T-helper 22 cell (primary cell): ENCODE measurements around the gene RHOA.
A peak's percentile ranks its signal among the peaks of the same experiment; 100 is the strongest.

Source experiments
- DNase-seq: peaks from one replicate; pipeline ENCODE4 v3.0.0-alpha.2; 2020; ENCODE audit warnings: low read depth

RHOA gene

GRCh38 chr3:49411968-49412631, at the start of gene RHOA, which contains the start of gene TCTA:
RHOA (minus strand) TSS chr3:49411976; CDS start chr3:49375589, 36,387 bp downstream.
TCTA (plus strand) TSS chr3:49412423; CDS start chr3:49412427, 4 bp downstream.
- peak; percentile 98 for DNase-seq

DNA sequence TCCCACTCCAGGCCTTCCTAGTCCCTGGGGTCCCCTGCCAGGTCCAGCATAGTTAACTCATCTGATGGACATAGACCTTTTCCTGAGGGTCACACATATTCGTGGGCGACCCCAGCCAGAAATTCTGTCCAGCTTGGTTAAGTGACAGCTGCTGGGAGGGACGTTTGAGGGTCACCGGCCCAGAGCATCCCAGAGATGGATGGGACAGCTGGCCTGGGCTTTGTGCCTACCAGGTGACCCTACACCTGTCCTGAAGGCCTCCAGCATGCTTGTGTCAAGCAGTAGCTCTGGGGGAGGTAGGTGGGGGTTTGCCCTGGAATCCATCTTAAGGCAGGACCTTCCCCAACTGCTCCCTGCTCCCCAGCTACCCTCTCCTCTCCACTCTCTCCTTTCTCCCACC, 49.2 kb upstream of the RHOA start:
- no peak for DNase-seq

DNA sequence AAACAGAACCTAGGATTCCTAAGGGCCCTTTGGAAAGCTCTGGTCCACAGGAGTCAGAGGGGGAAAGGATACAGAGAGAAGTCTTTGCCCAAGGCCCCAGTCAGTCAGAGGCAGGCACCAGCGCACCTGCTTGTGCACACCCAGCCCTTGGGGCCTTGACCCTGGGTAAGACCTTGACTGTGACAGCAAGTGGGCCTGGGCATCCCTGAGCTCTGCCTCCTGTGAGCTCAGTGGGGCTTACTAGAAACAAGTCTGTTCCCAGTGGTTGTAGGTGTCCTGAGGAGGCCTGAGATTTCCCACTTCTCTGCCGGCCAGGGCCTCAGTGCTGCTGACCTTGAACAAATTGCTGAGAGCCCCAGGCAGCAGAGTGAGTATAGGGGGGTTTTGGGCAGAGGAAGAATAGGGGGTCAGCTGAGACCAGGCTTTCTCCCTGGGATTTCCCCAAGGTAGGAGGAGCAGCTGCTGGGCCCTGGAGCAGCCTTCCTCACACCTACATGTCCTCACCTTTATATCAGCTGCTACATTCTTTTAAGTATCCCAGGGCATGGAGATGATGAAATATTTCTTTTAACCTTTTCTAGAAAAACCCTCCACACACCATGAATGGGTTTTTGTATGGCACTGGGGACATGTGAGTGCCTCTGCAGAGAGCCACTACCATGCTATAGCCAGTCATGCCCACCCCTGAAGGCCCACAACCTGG, 48.6 kb upstream of the RHOA start:
- DNase-seq = no peak

- no peak for DNase-seq
Observed at GRCh38 chr3:49456466-49456865, 44.7 kb upstream of the RHOA start.

GRCh38 chr3:49454898-49455681, 43.3 kb upstream of the RHOA start:
- no peak for DNase-seq

DNA sequence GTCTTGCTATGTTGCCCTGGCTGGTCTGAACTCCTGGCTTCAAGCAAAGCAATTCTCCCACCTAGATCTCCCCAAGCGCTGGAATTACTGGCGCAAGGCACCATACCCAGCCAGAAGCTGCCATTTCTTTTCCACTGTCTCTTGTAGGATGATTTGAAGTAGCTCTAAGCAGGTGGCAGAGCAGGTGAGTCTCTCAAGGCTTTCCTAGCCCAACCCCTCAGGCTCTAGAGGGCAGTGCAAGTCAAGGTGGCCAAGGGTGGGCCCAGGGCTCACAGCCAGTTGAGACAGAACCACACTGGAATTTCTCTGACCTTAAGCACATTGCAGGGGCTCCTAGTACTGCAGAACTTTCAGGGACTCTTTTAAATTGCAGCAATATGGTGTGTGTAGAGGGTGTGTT, 42.7 kb upstream of the RHOA start:
- no peak for DNase-seq

DNA sequence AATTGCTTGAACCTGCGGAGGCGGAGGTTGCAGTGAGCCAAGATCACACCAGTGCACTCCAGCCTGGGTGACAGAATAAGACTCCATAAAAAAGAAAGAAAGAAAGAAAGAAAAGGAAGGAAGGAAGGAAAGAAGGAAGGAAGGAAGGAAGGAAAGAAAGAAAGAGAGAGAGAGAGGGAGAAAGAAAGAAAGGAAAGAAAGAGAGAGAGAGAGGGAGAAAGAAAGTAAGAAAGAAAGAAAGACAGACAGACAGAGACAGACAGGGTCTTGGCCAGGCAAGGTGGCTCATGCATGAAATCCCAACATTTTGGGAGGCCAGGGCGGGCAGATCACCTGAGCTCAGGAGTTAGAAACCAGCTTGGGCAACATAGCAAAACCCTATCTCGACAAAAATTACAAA, 41.8 kb upstream of the RHOA start:
- DNase-seq = no peak

DNA sequence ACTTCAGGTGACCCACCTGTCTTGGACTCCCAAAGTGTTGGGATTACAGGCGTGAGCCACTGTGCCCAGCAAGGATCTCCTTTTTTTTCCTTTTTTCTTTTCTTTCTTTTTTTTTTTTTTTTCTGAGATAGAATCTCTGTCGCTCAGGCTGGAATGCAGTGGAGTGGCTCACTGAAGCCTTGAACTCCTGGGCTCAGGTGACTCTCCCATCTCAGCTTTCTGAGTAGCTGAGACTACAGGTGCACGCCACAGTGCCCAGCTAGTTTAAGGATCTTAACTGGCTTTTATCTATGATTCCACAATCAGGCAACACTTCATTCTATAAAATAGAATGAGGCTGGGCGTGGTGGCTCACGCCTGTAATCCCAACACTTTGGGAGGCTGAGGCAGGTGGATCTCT, 33.6 kb upstream of the RHOA start:
- DNase-seq = no peak

GRCh38 chr3:49434731-49435130, 23.0 kb upstream of the RHOA start:
- DNase-seq = no peak

DNA sequence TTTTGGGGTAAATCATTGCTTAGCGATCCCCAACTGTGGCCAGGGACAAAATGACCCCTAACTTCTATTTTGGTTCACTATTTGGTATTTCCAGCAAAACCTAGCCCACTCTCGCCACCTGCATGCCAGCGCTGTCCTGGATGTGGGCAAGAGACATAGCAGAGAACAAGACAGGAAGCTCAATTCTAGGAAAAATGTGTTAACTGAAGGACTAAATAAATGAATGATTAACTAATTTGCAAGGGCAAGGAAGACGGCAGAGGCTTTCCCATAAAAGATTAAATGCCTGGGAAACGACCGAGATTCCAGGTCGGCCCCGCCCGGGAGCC, 16.9 kb upstream of the RHOA start:
- no peak for DNase-seq

GRCh38 chr3:49427586-49427985, 15.8 kb upstream of the RHOA start:
- no peak for DNase-seq

GRCh38 chr3:49424816-49425215, 13.0 kb upstream of the RHOA start:
- no peak for DNase-seq

GRCh38 chr3:49422379-49423248, 10.8 kb upstream of the RHOA start, which contains the start of gene AMT:
AMT (minus strand) TSS chr3:49422473; CDS start chr3:49422450, 23 bp downstream.
- DNase-seq = no peak

GRCh38 chr3:49421890-49422378, 10.2 kb upstream of the RHOA start:
- DNase-seq = no peak

DNA sequence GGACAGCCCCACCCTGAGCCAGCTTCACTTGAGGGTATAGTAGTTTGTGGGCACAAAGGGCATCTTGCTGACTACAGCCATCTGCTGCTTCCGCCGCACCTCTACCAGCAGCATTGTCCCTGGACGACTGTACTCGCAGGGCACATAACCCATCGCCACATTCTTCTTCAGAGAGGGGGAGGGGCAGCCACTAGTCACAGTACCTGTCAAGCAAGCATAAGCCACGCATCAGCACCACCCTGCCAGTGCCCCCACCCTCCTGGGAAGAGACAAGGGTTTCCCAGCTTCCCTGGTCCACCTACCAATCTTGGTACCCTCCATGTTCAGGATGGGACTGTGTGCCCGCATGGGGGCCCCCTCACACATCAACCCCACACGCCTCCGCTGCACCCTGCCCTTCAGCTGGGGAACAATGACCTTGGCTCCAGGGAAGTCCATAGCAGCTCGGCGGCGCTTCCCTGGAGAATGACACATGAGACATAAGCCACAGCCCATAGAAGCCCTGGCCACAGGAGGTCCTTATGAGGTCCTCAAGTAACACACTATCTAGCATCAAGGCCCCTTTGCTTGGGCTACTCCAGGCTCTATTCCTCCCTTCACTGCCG, 5.8 kb upstream of the RHOA start:
- no peak for DNase-seq

DNA sequence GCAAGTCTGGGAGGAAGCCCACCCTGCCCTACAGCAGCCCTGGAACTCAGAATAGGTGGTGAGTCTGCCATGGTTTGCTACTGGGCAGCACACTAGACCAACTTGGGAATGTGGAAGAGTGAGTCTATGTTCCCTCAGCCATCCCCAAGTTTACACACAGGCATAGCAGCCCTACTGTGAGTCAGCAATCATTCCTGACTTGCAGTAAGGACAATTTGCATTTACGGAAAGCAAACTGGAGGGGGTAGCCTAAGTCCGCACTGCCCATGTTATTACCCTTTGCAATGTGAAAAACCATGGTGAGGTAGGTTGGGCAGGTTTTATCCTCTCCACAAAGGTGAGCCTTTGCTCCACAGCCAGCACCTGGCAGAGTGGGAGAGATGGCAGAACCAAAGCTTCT, 5.1 kb upstream of the RHOA start:
- no peak for DNase-seq

DNA sequence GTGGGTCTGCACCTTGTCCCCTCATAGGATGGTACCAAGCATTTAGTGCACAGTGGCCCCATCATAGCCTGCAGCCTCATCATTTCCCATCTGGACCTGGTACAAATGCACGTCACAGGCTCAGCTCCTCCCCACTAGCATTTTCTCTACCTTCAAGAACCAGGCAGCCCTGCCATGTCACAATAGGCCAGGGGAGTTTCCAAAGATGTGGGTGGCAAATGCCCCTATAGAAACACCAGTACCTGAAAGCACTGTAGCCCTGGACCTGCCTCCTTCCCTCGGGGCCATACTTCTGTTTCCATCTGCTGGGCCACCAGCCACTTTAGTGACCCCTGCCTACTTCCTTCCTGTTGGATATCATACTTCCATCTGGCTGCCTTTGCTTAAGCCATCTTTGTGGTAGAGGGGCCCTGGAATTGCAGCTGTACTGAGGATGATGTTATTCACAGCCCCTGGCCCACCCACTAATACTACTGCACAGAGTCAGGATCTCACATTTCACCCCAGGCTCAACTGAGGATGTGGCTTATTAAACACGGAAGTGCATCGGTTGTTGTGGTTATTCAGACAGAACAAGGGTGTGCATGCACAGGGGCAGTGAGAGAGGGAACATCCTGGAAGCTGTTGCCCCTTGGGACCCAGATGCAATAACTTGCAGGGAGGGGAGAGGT, 4.3 kb upstream of the RHOA start:
- peak; percentile 71 for DNase-seq

DNA sequence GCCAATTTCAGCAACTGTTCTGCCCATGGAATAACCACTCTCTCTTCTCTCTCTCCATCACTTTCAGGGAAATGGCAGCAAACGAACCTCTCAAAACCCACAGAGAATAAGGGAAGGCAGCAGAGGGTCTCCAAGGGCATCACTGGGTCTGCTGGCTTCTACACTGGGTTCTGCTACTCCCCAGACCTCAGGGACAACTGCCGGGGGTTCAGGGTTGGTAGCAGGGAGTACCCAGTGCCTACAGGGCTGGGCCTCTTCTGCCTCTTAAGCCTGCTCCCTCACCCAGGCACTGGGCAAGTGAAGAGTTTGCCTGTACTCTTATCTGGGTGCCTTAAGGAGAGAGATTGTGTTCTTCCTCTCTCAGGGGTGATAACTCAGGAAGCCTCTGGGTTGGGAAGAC, 3.0 kb upstream of the RHOA start:
- no peak for DNase-seq

DNA sequence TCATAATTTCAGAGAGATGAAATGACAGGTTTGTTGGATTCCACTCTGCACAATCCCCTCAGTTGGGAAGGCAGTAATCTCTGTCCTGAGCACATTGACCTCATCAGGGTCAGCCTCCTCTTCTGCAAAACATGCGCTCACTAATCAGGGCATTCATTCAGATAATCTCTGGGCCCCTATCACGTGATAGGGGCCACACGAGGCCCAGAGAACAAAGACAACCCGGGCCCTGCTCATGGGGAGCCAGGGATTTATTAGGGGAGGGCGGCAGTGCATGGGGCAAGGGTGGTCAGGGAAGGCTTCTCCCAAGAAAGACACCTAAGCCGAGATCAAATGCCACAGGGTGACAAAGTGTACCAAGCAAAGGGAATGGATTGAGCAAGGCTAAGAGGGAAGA, 1.6 kb upstream of the RHOA start:
- DNase-seq = no peak

GRCh38 chr3:49412632-49413337, 1.0 kb upstream of the RHOA start:
- no peak for DNase-seq
